AG09309 (cell line): ENCODE data around the gene PCBP1.
A peak's percentile ranks its signal among the peaks of the same experiment; 100 is the strongest.

Experiments
- DNase-seq: peaks from one replicate; pipeline ENCODE4 v3.0.0-alpha.2; 2010; ENCODE audit warnings: low read depth
- H3K4me3 ChIP-seq: 2 replicates; pipeline ENCODE4 v1.5.1; 2011; ENCODE audit warnings: mild to moderate bottlenecking, low read depth, low read length, moderate library complexity; ENCODE audit not compliant: control insufficient read depth
- TF ChIP-seq, protein P1 (sequence below): IDR thresholded peaks from 2 replicates; pipeline ENCODE4 v1.5.1; 2011; ENCODE audit warnings: mild to moderate bottlenecking, low read depth, low read length, inconsistent platforms; ENCODE audit not compliant: insufficient read depth, control insufficient read depth; ENCODE audit errors: missing control alignments

PCBP1 gene

DNA sequence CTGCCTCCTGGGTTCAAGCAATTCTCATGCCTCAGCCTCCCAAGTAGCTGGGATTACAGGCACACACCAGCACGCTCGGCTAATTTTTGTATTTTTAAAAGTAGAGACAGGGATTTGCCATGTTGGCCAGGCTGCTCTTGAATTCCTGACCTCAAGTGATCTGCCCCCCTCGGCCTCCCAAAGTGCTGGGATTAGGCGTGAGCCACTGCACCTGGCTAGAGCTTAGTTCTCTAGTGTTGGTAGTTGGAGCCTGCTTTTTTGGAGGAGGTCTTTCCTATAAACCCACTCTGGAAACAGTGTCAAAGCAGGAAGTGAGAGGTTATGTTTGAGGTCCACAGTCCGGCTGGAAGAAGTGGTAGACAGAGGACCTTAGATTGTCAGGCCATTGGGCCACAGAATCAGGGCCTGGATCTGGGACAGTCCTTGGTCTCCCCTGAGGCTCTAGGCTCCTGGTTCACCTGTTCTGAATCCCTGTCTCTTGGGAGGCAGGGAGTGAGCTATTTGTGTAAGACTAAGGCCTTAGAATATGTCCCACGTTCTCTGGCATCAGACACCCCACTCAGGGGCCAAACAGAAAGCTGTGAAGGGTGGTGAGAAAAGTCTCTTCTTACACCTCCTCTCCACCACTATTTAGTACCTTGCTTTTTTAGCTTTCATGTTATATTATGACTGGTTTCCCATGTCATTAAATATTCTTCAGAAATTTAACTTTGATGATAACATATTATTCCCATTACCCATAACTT, 34.5 kb downstream of the PCBP1 start:
- no peak for DNase-seq
- TF ChIP-seq, protein P1, sequence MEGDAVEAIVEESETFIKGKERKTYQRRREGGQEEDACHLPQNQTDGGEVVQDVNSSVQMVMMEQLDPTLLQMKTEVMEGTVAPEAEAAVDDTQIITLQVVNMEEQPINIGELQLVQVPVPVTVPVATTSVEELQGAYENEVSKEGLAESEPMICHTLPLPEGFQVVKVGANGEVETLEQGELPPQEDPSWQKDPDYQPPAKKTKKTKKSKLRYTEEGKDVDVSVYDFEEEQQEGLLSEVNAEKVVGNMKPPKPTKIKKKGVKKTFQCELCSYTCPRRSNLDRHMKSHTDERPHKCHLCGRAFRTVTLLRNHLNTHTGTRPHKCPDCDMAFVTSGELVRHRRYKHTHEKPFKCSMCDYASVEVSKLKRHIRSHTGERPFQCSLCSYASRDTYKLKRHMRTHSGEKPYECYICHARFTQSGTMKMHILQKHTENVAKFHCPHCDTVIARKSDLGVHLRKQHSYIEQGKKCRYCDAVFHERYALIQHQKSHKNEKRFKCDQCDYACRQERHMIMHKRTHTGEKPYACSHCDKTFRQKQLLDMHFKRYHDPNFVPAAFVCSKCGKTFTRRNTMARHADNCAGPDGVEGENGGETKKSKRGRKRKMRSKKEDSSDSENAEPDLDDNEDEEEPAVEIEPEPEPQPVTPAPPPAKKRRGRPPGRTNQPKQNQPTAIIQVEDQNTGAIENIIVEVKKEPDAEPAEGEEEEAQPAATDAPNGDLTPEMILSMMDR = no peak
- H3K4me3 ChIP-seq = no peak overlapping the region

DNA sequence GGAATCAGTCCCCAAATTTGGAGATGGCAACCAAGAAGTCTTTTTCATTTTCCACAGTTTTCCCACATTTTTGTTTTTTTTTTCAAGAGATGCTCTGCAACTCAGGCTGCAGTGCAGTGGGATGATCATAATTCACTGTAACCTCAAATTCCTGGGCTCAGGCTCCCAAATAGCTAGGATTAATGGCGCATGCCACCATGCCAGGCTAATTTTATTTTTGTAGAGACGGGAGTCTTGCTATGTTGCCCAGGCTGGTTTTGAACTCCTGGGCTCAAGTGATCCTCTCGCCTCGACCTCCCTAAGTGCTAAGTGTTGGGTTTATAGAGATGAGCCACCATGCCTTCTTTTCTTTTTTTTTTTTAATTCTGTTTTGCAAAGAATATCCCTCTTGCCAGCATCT, 35.2 kb downstream of the PCBP1 start:
- DNase-seq = no peak
- no peak overlapping the region for H3K4me3 ChIP-seq
- TF ChIP-seq, protein P1 = no peak

DNA sequence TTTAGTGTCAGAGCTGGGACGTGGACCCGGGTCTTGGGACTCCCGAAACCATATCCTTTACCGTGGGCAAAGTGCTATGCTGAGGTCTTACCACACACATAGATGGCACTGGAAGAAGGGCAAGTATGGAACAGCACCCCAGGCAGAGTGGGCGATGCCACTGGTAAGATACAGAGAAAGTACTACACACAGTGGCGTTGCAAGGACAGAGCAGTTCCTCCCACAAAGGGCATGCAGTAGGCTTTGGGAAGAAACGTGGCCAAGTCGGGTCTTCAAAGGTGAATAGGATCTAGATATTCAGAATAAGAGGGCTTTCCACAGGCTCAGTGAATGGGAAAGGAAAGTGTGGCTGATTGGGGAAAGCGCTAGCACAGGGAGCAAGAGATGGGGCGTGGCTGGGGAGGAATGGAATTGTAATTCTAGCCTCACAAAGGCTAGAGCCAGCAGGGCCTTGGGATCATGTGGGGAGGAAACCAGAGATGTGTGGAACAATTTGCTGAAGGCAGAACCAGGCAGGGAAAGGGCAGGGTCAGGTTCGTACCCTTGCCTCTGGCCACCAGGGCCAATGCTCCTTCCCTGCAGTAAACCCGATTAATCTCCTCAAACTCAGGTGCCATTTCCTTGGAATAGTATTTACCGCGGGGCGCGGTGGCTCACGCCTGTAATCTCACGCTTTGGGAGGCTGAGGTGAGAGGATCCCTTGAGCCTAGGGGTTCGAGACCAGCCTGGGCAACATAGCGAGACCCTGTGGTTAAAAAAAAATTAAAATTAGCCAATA, 36.0 kb downstream of the PCBP1 start:
- TF ChIP-seq, protein P1 = no peak
- no peak overlapping the region for H3K4me3 ChIP-seq
- no peak for DNase-seq

DNA sequence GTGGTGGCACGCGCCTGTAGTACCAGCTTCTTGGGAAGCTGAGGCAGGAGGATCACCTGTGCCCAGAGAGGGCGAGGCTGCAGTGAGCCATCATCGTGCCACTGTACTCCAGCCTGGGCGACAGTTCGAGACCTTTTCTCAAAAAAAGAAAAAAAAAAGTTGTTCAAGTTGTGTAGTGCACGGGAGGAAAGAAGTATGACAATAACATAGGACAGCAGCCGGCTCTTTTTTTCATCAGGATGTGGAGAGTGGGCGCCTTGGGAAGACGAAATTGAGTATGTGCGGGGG, 36.5 kb downstream of the PCBP1 start:
- no peak for DNase-seq
- TF ChIP-seq, protein P1 = no peak
- peak overlapping the region; percentile 37 for H3K4me3 ChIP-seq

DNA sequence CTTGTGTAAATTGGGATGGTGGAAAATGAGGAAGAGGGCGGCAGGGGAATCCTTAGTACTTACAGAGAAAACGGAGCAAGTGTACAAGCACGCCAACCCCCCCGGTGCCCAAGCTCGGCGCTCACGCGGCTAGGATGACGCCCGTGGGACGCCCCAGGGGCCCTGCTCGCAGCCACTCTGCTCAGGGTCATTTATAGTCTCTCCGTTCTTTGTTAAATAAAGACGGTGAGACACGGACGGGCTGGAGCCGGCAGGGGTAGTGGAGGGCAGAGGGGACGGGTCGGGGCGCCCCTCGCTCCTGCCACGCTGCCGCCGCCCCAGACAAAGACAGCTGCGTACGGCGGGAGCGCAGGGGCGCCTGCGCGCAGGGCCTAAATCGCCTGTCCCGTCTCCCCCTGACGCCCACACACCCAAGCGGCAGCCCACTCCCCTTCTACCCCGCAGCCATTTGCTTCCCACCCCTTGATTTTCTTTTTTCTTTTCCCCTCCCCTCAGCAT, 37.8 kb downstream of the PCBP1 start:
- TF ChIP-seq, protein P1 = no peak
- peak overlapping the region; percentile 37 for H3K4me3 ChIP-seq
- DNase-seq = no peak

DNA sequence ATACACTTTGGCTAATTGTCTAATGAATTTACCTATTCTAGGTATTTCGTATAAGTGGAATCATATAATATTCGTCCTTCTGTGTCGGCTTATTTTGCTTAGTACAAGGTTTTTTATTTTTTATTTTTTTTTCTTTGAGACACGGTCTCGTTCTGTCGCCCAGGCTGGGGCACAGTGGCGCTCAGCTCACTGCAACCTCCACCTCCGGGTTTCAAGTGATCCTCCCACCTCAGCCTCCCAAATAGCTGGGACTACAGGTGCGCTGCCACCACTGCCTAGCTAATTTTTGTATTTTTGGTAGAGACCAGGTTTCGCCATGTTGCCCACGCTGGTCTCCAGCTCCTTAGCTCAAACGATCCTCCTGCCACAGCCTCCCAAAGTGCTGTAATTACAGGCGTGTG, 38.2 kb downstream of the PCBP1 start:
- H3K4me3 ChIP-seq = peak overlapping the region; percentile 37
- TF ChIP-seq, protein P1 = no peak
- no peak for DNase-seq
